Measurements from ENCODE around the gene NOS3. TPM values are rescaled to one million over a fixed set of nuclear protein-coding genes. Genes with fewer than 3 reads are reported as not detected.

Gene NOS3
- polyA plus RNA-seq, 1 donor from 2014 or later = not detected

DNA sequence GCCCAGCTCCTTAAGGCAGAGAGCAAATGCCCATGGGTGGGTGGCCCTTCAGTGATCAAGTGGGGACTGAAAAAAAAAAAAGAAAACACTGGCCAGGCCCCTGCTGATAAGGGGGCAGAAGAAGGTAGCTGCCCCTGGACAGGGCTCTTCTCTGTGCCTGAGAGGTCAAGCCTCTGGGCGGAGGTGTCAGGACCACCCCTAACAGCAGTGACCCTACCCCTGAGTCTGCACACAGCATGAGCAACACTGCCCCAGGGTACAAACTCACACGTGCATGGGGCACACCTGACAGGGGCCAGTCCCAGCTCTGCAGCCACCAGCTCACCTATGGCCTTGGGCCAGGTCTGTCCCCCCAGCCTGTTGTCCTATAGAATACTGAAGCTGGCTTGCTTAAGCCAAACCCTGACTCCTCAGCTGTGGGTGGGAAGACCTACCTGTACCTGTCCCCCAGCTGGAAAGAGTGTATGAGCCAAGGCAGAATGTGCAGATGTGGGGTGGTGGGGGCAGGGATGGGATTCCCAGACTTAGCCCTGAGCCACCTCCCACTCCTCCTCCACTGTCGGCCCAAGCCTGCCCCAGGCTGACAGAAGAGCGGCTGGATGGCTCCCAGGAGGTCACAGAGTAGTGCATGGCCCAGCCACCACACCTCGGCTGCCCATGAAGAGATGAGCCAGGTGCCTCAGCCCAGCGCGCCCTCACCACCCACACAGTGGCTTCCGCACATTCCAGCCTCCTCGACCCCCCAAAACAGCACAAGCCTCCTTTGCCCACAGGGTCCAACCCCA is 36.4 kb upstream of the NOS3 start:
- Histone ChIP-seq H3K79me2 (replicated peaks; ENCODE audit: insufficient read depth, low read length) (no peaks in the 10 kb centered on the region), H3K27me3 (ENCODE audit: insufficient read depth, low read depth, low read length) (no peaks in the 10 kb centered on the region), H3K9me3 (ENCODE audit: low read length) (no peaks in the 10 kb centered on the region), H4K20me1 (ENCODE audit: insufficient read depth) (no peaks in the 10 kb centered on the region), H3K27ac (ENCODE audit: low read length) (no peak overlapping the region), H3K4me2 (ENCODE audit: low read length) (no peak overlapping the region), H3K9me2 (ENCODE audit: insufficient read depth, low read length) (no peaks in the 10 kb centered on the region), H2AFZ (ENCODE audit: low read depth, low read length) (no peak overlapping the region), H3K9ac (ENCODE audit: low read length) (no peak overlapping the region), H3K36me3 (ENCODE audit: insufficient read depth, low read length) (peaks cover 8% of the 10 kb centered on the region), H3F3A (ENCODE audit: insufficient read depth, low read length, poor library complexity, severe bottlenecking) (no peaks in the 10 kb centered on the region), H3K4me3 (ENCODE audit: low read length) (no peak overlapping the region)
- TF ChIP-seq, protein P1, sequence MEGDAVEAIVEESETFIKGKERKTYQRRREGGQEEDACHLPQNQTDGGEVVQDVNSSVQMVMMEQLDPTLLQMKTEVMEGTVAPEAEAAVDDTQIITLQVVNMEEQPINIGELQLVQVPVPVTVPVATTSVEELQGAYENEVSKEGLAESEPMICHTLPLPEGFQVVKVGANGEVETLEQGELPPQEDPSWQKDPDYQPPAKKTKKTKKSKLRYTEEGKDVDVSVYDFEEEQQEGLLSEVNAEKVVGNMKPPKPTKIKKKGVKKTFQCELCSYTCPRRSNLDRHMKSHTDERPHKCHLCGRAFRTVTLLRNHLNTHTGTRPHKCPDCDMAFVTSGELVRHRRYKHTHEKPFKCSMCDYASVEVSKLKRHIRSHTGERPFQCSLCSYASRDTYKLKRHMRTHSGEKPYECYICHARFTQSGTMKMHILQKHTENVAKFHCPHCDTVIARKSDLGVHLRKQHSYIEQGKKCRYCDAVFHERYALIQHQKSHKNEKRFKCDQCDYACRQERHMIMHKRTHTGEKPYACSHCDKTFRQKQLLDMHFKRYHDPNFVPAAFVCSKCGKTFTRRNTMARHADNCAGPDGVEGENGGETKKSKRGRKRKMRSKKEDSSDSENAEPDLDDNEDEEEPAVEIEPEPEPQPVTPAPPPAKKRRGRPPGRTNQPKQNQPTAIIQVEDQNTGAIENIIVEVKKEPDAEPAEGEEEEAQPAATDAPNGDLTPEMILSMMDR (IDR thresholded peaks at IDR 0.05; ENCODE audit: poor library complexity, severe bottlenecking) = no peak

DNA sequence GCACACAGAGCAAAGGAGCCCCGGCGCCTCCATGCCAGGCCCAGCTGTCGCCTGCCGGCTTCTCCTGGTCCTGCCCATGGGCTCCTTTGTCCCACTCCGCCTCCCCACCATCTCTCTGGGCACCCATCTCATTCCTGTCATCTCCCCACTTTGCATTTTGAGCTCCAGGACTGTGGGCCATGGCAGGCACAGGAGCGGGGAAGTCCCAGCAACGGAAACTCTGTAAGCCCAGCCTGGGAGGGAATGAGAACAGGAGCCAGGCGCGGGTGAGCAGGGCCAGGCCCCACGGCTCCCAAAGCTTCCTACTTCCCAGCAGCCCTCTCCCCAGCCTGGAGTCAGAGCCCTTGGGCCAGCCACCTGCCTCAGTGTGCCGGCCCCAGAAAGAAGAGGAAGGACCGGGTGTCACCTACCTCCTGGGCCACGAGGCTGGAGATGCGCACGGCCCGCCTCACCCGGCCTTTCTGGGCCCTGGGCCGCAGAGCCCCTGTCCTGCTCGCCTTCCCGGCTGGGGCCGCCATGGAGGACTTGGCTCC is 35.8 kb upstream of the NOS3 start:
- Histone ChIP-seq H3K4me2 (ENCODE audit: low read length) (no peak overlapping the region), H3K9me3 (ENCODE audit: low read length) (no peaks in the 10 kb centered on the region), H3K9ac (ENCODE audit: low read length) (no peak overlapping the region), H3K4me3 (ENCODE audit: low read length) (no peak overlapping the region), H4K20me1 (ENCODE audit: insufficient read depth) (no peaks in the 10 kb centered on the region), H3K36me3 (ENCODE audit: insufficient read depth, low read length) (peaks cover 8% of the 10 kb centered on the region), H3K79me2 (replicated peaks; ENCODE audit: insufficient read depth, low read length) (no peaks in the 10 kb centered on the region), H3K27me3 (ENCODE audit: insufficient read depth, low read depth, low read length) (no peaks in the 10 kb centered on the region), H3F3A (ENCODE audit: insufficient read depth, low read length, poor library complexity, severe bottlenecking) (no peaks in the 10 kb centered on the region), H2AFZ (ENCODE audit: low read depth, low read length) (no peak overlapping the region), H3K9me2 (ENCODE audit: insufficient read depth, low read length) (no peaks in the 10 kb centered on the region), H3K27ac (ENCODE audit: low read length) (no peak overlapping the region)
- TF ChIP-seq MXI1 (conservative IDR thresholded peaks at IDR 0.05; ENCODE audit: poor library complexity, severe bottlenecking) (no peak), POLR2AphosphoS5 (IDR thresholded peaks at IDR 0.05) (no peak), EZH2 (IDR thresholded peaks at IDR 0.05; ENCODE audit: borderline replicate concordance, insufficient read depth, low read length, poor library complexity, severe bottlenecking) (no peak), TAF1 (IDR thresholded peaks at IDR 0.05; ENCODE audit: low read depth) (no peak), SMC3 (conservative IDR thresholded peaks at IDR 0.05; ENCODE audit: poor library complexity) (no peak), EP300 (conservative IDR thresholded peaks at IDR 0.05; ENCODE audit: poor library complexity, severe bottlenecking) (no peak), RAD21 (conservative IDR thresholded peaks at IDR 0.05) (no peak)
- TF ChIP-seq, protein P2, sequence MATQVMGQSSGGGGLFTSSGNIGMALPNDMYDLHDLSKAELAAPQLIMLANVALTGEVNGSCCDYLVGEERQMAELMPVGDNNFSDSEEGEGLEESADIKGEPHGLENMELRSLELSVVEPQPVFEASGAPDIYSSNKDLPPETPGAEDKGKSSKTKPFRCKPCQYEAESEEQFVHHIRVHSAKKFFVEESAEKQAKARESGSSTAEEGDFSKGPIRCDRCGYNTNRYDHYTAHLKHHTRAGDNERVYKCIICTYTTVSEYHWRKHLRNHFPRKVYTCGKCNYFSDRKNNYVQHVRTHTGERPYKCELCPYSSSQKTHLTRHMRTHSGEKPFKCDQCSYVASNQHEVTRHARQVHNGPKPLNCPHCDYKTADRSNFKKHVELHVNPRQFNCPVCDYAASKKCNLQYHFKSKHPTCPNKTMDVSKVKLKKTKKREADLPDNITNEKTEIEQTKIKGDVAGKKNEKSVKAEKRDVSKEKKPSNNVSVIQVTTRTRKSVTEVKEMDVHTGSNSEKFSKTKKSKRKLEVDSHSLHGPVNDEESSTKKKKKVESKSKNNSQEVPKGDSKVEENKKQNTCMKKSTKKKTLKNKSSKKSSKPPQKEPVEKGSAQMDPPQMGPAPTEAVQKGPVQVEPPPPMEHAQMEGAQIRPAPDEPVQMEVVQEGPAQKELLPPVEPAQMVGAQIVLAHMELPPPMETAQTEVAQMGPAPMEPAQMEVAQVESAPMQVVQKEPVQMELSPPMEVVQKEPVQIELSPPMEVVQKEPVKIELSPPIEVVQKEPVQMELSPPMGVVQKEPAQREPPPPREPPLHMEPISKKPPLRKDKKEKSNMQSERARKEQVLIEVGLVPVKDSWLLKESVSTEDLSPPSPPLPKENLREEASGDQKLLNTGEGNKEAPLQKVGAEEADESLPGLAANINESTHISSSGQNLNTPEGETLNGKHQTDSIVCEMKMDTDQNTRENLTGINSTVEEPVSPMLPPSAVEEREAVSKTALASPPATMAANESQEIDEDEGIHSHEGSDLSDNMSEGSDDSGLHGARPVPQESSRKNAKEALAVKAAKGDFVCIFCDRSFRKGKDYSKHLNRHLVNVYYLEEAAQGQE (IDR thresholded peaks at IDR 0.05; ENCODE audit: borderline replicate concordance) = no peak
- TF ChIP-seq, protein P1 (IDR thresholded peaks at IDR 0.05; ENCODE audit: poor library complexity, severe bottlenecking) = no peak
